Fibroblast of mammary gland (primary cell): Measurements from ENCODE around the gene PTPRF.

Experiments
- DNase-seq: peaks from one replicate; pipeline ENCODE4 v3.0.0-alpha.2; 2010; ENCODE audit warnings: low read depth
- H3K4me3 ChIP-seq: 2 replicates; pipeline ENCODE4 v1.5.1; 2011; ENCODE audit warnings: low read depth, mild to moderate bottlenecking, low read length, moderate library complexity; ENCODE audit not compliant: control insufficient read depth
- CTCF ChIP-seq: conservative IDR thresholded peaks from 2 replicates; pipeline ENCODE4 v1.5.1; 2011; ENCODE audit warnings: low read depth, low read length, inconsistent platforms; ENCODE audit not compliant: control insufficient read depth, insufficient read depth

Gene PTPRF

DNA sequence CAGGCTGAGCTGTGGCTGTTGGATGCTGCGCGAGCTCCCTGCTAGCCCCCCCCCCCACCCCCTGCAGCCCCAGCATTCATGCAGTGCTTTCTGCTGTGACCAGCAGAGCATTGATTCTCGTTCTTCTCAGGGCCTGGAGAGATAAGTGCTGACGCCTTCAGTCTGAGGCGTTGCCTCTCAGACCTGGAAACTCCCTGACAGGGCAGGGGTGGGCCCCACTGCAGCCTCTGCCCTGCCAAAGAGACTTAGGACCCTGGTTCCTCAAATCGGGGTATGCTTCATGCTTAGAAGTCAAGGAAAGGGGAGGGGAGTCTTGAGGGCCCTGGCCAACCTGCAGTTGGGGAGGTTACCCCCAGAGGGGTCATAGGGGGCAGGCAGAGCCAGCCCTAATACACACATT lies 38.5 kb downstream of the PTPRF start:
- no peak for TF ChIP-seq CTCF
- no peak for DNase-seq
- no peak overlapping the region for H3K4me3 ChIP-seq

DNA sequence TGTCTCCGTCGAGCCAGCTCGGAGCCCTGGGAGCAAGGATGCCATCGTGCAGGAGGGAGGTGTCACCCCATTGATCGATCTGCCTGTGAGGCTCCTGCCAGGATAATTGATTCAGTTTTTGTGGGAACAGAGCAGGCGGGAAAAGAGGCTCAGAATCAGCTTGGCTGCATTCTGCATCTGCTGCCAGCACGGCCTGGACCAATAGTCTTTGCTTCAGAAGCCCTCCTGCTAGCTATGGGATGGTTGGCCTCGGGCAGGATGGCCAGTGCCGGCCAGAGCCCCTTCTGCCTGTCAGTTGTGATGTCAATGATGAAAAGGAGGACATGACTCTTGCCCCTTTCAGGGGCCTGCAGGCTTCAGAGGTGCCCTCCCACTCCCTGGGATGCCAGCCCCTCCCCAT lies 39.6 kb downstream of the PTPRF start:
- DNase-seq = no peak
- no peak overlapping the region for H3K4me3 ChIP-seq
- TF ChIP-seq CTCF = no peak

DNA sequence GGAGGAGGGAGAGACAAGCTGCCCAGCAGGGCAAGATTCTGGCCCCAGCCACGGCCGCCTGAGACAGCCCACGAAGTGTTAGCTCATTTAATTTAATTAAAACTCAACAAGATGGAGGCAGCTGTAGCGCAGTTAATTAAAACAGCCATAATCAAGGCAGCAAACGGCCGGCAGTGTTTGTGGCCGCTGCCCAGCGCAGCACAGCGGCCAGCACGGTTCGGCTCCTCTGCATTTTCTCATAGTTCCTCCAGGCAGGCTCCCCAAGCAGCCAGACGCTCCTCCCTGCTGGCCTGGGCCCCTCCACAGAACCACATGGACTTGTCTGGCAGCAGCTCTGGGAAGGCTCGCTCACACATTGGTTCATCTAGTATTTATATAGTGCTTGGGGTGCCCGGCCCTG lies 40.0 kb downstream of the PTPRF start:
- no peak for DNase-seq
- no peak overlapping the region for H3K4me3 ChIP-seq
- TF ChIP-seq CTCF = no peak

DNA sequence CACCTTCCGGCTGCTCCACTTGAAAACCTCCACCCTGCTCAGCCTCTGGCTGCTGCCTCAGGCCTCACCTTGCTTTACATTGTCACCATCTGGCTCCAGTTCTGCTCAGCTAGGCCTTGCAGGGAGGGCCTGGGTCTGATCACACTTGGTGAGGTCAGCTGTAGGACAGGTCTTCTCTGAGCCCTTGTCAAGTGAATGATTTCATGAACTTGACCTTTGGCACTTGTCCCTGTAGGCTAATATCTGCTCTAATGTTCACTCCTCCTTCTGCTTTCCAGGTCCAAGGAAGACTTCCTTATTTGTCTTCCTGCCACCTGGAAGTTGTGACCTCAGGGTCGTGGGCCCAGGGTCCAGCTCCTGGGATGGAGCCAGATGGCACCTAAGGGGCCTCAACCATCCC lies 41.4 kb downstream of the PTPRF start:
- DNase-seq = no peak
- TF ChIP-seq CTCF = no peak
- H3K4me3 ChIP-seq = no peak overlapping the region

GRCh38 chr1:43572538-43572937 lies 41.9 kb downstream of the PTPRF start:
- no peak for DNase-seq
- H3K4me3 ChIP-seq = no peak overlapping the region
- TF ChIP-seq CTCF = no peak

DNA sequence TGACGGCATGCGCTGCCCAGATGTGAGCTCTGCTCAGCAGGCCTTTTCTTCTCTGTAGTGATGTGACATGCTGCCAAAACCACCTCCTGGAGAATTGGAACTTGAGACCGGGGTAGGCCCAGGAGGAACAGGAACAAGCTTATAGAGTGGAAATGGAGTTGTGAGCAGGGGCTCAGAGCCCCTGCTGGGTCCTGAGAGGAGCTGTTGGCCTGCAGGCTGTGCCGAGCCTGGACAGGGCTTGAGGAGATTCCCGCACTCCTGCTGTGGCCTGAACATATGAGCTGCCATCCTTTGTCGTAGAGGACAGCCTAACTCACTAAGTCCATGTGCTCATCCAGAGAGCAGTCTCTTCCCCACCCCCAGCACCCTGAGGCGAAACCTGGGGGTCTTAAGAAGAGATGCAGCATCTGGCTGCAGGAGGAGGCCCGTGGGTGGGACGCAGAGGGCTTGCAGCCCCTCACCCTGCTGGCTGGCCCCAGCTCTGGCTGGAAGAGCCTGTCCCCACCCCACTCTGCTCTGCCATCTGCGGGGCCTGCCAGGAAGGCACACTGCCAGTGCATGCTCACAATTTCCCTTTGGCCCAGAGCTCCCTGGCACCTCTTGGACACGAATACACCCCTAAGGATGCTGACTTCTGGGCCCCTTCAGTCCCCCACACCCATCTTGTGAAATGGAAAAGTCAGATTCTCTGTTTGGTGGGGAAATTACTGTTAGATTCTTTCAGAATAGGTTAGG lies 42.5 kb downstream of the PTPRF start:
- TF ChIP-seq CTCF = no peak
- H3K4me3 ChIP-seq = no peak overlapping the region
- peak; percentile 15 for DNase-seq

DNA sequence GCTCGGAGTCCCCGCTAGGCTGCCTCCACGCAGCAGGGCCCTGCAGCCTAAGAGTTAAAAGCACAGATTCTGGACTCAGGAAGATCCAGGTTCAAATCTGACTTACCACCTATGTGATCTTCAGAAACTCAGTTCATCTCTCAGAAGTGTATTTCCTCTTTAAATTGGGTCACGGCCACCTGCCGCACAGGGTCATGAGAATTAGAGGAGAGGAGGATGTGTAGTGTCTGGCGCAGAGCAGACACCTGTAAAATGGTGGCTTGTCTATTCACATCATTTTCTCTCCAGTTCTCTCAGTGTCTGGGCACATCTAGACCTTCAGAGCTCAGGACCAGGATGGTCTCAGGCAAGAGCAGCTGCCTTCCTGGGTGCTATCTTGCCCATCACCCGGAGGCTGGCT lies 45.8 kb downstream of the PTPRF start:
- DNase-seq = no peak

More for the DNA sequence above, 45.8 kb downstream of the PTPRF start:
- no peak for TF ChIP-seq CTCF
- H3K4me3 ChIP-seq = no peak overlapping the region
